Activated CD4-positive, alpha-beta T cell treated with anti-CD3 and anti-CD28 coated beads, Interleukin-2, Interleukin-6, amounts not matched to agents 100 ng/mL and 50 ng/mL, durations not matched to agents 16 hours and 8 hours (primary cell): ENCODE measurements around the gene VCAM1.
"Not testable (repeated sequence)": the region's sequence is repeated elsewhere in the genome, so short reads cannot be mapped to it uniquely, and the experiment has no call there.

Experiments used
- DNase-seq: peaks from one replicate; pipeline ENCODE4 v3.0.0-alpha.2; 2020

Gene VCAM1

GRCh38 chr1:100781728-100782127 is 62.2 kb downstream of the VCAM1 start:
- DNase-seq = not testable (repeated sequence)

DNA sequence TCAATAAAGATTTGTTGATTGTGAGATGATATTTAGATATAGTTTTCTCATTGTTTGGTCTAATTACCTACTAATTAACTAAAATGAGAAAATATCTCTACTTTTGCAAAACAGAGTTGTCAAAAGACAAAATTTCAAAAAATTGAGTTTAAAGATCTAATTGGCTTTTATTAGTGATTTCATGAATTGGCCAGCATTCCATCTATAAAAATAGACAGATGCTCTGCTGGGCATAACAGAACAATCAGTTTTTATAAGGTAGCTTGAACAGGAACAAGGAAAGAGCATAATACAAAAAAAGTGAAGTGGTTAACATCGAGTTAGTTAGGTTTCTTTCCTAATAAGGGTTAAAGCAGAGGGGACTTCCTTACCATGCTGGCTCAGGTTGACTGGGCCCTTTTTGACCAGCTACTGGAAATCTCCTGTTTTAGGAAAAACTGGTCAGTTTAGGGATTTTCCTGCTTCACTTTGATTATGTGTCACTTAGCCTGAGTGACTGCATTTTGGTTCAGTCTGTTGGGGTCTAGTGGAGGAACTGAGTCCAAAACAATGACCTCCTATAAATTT is 63.0 kb downstream of the VCAM1 start:
- no peak for DNase-seq

DNA sequence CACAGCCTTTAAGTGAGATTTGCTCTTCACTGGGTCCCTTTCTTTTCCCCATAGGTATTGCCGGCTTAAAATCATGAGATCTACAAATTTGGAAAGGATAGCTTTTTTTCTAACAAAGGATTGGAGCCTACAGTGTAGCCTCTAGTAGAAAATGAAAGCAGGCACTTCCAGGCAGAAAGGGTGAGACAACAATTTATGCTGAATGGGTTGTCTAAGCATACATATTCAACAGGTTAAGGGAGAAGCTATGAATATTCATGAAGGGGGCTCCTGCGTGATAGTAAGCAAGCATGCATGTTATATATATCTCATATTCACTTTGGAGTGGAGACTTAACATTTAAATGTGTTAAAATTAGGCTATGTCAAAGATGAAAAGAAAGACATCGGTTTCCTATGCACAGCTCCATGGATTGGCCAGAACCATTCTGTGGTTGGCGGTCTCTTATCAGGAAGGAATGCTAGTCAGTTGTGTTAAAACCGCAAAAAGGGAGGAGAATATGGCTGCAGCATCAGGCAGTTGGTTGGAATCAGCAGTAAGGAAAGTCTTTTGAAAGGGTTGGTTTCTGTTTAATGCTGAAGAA is 66.0 kb downstream of the VCAM1 start:
- no peak for DNase-seq

DNA sequence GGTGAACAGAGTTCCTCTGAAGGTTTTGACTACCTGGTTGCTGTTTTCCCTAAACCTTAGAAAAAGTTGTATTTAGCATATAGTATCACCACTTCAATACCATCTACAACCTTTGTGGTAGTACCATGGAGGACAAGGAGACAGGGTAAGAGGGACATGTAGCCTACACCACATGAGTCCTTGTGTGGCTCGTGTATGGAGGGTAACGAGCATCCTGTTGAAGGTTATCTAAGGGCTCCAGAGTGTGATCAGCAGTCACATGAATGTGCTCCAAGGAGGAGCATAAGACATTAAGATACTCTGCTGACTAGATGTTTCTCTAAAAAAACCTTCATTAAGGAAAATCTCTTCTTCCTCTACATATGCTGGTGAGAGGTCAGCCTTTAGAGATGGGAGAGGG is 67.3 kb downstream of the VCAM1 start:
- no peak for DNase-seq
